Measurements from ENCODE around the gene PIGL.
A peak's percentile ranks its signal among the peaks of the same experiment; 100 is the strongest.
"Not testable (repeated sequence)": the region's sequence is repeated elsewhere in the genome, so short reads cannot be mapped to it uniquely, and the experiment has no call there.

The PIGL gene

DNA sequence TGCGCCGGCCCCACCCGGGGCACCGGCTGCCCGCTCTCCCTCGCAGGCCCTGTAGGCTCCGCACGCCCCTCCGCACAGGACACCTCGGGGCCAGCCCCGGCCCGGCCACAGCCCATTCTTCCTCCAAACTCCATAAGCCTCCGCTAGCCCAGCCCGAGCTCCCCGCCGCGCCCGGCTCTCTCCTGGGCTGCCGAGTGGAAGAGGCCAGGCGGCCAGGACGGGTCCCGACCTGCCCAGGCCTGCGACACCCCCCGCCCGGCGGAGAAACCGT, 2.1 kb upstream of the PIGL start:
- peak overlapping the region; percentile 82 to 94 (median 87) for H3K4me2 ChIP-seq
- peaks cover 0 to 10% (median 0%) of the 10 kb centered on the region in 11 experiments; a peak in 1 of 22 replicates for H3K9me3 ChIP-seq (replicated peaks in 1 of 11)
- peak overlapping the region; percentile 86 to 100 (median 92) for H3K4me3 ChIP-seq
- H3K9ac ChIP-seq, result peak overlapping the region; percentile 94 to 99 (median 98)
- H3K27ac ChIP-seq, result peak overlapping the region; percentile 90 to 99 (median 97)
- H3K36me3 ChIP-seq, result peaks cover 0 to 19% (median 12%) of the 10 kb centered on the region in 11 experiments; a peak in 12 of 22 replicates
- TF ChIP-seq Cebpa-rat (IDR thresholded peaks at IDR 0.05), result no peak
- H3K4me1 ChIP-seq, result peaks cover 34 to 46% (median 42%) of the 10 kb centered on the region in 10 experiments
- H4K20me1 ChIP-seq, result peaks cover 39 to 52% (median 48%) of the 10 kb centered on the region in 11 experiments; a peak in 21 of 22 replicates
- H3K27me3 ChIP-seq, result no peaks in the 10 kb centered on the region

- H3K9ac ChIP-seq, result peak within 1 kb of the TSS; percentile 94 to 99 (median 98)
- peak within 1 kb of the TSS; percentile 90 to 99 (median 97) for H3K27ac ChIP-seq
- H4K20me1 ChIP-seq, result peaks cover 36 to 47% (median 44%) of the 10 kb centered on the region in 11 experiments; a peak in 21 of 22 replicates
- H3K27me3 ChIP-seq, result no peaks in the 10 kb centered on the region
- H3K4me1 ChIP-seq, result peaks cover 34 to 46% (median 42%) of the 10 kb centered on the region in 10 experiments
- no peak for TF ChIP-seq Cebpa-rat (IDR thresholded peaks at IDR 0.05)
- H3K4me2 ChIP-seq, result peak within 1 kb of the TSS; percentile 82 to 94 (median 90)
- H3K9me3 ChIP-seq (replicated peaks in 1 of 11), result peaks cover 0 to 10% (median 0%) of the 10 kb centered on the region in 11 experiments; a peak in 1 of 22 replicates
- H3K36me3 ChIP-seq, result peaks cover 0 to 24% (median 11%) of the 10 kb centered on the region in 11 experiments; a peak in 13 of 22 replicates
- peak within 1 kb of the TSS; percentile 86 to 100 (median 92) for H3K4me3 ChIP-seq
Observed at GRCh38 chr17:16215273-16215964, 1.6 kb upstream of the PIGL start, which contains the start of gene NCOR1. Gene NCOR1, minus strand, starts transcription at chr17:16215534. Its CDS starts 20,965 bp downstream, at chr17:16194569.

- peaks cover 34 to 46% (median 42%) of the 10 kb centered on the region in 10 experiments for H3K4me1 ChIP-seq
- H3K4me3 ChIP-seq, result peak overlapping the region; percentile 86 to 100 (median 92)
- H4K20me1 ChIP-seq, result peaks cover 35 to 42% (median 41%) of the 10 kb centered on the region in 11 experiments; a peak in 21 of 22 replicates
- peak overlapping the region; percentile 90 to 99 (median 97) for H3K27ac ChIP-seq
- H3K36me3 ChIP-seq, result peaks cover 0 to 28% (median 15%) of the 10 kb centered on the region in 11 experiments; a peak in 12 of 22 replicates
- no peaks in the 10 kb centered on the region for H3K27me3 ChIP-seq
- no peak for TF ChIP-seq Cebpa-rat (IDR thresholded peaks at IDR 0.05)
- peaks cover 0 to 5% (median 0%) of the 10 kb centered on the region in 11 experiments; a peak in 1 of 22 replicates for H3K9me3 ChIP-seq (replicated peaks in 1 of 11)
- H3K9ac ChIP-seq, result peak overlapping the region; percentile 94 to 99 (median 98)
- peak overlapping the region; percentile 80 to 94 (median 90) for H3K4me2 ChIP-seq
Observed at GRCh38 chr17:16215965-16216316, 1.1 kb upstream of the PIGL start.

GRCh38 chr17:16216341-16217001, 539 bp upstream of the PIGL start:
- Histone ChIP-seq H3K27ac (peak overlapping the region; percentile 90 to 99 (median 97)), H4K20me1 (peaks cover 30 to 37% (median 36%) of the 10 kb centered on the region in 11 experiments; a peak in 21 of 22 replicates), H3K4me3 (peak overlapping the region; percentile 86 to 100 (median 92)), H3K4me2 (peak overlapping the region; percentile 80 to 94 (median 90)), H3K36me3 (peaks cover 0 to 27% (median 15%) of the 10 kb centered on the region in 11 experiments; a peak in 11 of 22 replicates), H3K9ac (peak overlapping the region; percentile 94 to 99 (median 98)), H3K4me1 (peaks cover 34 to 46% (median 43%) of the 10 kb centered on the region in 10 experiments)
- not testable (repeated sequence) for H3K9me3 ChIP-seq (replicated peaks in 1 of 11); H3K27me3 ChIP-seq

GRCh38 chr17:16222406-16222805, 5.4 kb downstream of the PIGL start:
- peaks cover 0 to 19% (median 0%) of the 10 kb centered on the region in 11 experiments; a peak in 5 of 22 replicates for H4K20me1 ChIP-seq
- H3K9ac ChIP-seq, result no peak overlapping the region
- H3K4me2 ChIP-seq, result peak overlapping the region in 2 of 11 experiments; percentile 15 to 28; a peak in 2 of 22 replicates

DNA sequence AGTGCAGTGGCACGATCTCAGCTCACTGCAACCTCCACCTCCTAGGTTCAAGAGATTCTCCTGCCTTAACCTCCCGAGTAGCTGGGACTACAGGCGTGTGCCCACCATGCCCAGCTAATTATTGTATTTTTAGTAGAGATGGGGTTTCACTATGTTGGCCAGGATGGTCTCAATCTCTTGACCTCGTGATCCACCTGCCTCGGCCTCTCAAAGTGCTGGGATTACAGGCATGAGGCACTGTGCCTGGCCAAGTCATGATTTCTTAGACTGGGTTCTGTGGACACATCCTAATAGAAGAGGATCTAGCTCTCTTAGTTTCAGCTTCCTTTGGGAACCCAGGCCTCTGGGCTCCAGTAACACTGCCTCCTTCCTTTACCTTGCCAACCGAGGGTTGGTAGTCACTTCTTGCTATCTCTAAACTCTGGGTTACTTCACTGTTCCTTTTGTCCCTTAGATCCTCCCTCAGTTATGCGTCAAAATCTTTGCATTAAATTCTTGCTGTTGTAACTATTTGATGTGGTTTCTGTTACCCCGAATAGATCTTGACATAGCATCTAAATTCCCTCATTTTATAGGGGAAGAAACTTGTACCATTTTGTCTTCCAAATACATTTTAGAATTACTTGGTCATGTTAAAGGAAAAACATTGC, 13.0 kb downstream of the PIGL start:
- H4K20me1 ChIP-seq, result peaks cover 0 to 14% (median 0%) of the 10 kb centered on the region in 11 experiments; a peak in 3 of 22 replicates
- H3K9ac ChIP-seq; H3K9me3 ChIP-seq (replicated peaks in 1 of 11); H3K27me3 ChIP-seq; H3K4me3 ChIP-seq: not testable (repeated sequence)
- H3K4me2 ChIP-seq, result peak overlapping the region; percentile 22 to 70 (median 50); a peak in 20 of 22 replicates
- H3K27ac ChIP-seq, result peak overlapping the region in 2 of 11 experiments; percentile 3 to 7; a peak in 4 of 22 replicates
- peaks cover 0 to 60% (median 26%) of the 10 kb centered on the region in 11 experiments; a peak in 17 of 22 replicates for H3K36me3 ChIP-seq
- peaks cover 13 to 21% (median 16%) of the 10 kb centered on the region in 10 experiments for H3K4me1 ChIP-seq

More at GRCh38 chr17:16222406-16222805, 5.4 kb downstream of the PIGL start:
- Histone ChIP-seq H3K27me3 (no peaks in the 10 kb centered on the region), H3K27ac (no peak overlapping the region), H3K4me1 (peaks cover 12 to 24% (median 19%) of the 10 kb centered on the region in 10 experiments), H3K9me3 (replicated peaks in 1 of 11) (no peaks in the 10 kb centered on the region), H3K36me3 (peaks cover 4 to 79% (median 34%) of the 10 kb centered on the region in 11 experiments; a peak in 16 of 22 replicates), H3K4me3 (no peak overlapping the region)
- TF ChIP-seq Cebpa-rat (IDR thresholded peaks at IDR 0.05), result no peak

GRCh38 chr17:16232391-16232790, 15.4 kb downstream of the PIGL start:
- Histone ChIP-seq H3K9ac (no peak overlapping the region), H3K27me3 (no peaks in the 10 kb centered on the region), H4K20me1 (no peaks in the 10 kb centered on the region; a peak in 1 of 22 replicates), H3K4me3 (no peak overlapping the region), H3K36me3 (peaks cover 0 to 59% (median 34%) of the 10 kb centered on the region in 11 experiments; a peak in 16 of 22 replicates), H3K4me2 (no peak overlapping the region), H3K9me3 (replicated peaks in 1 of 11) (peaks cover 0 to 7% (median 0%) of the 10 kb centered on the region in 11 experiments; a peak in 1 of 22 replicates), H3K4me1 (peaks cover 13 to 21% (median 16%) of the 10 kb centered on the region in 10 experiments), H3K27ac (no peak overlapping the region)
- no peak for TF ChIP-seq Cebpa-rat (IDR thresholded peaks at IDR 0.05)

GRCh38 chr17:16239931-16240330, 22.9 kb downstream of the PIGL start:
- Histone ChIP-seq H3K9ac (no peak overlapping the region), H3K27ac (no peak overlapping the region), H3K36me3 (peaks cover 0 to 48% (median 25%) of the 10 kb centered on the region in 11 experiments; a peak in 16 of 22 replicates), H3K27me3 (no peaks in the 10 kb centered on the region), H3K9me3 (replicated peaks in 1 of 11) (no peaks in the 10 kb centered on the region), H4K20me1 (peaks cover 0 to 3% (median 0%) of the 10 kb centered on the region in 11 experiments; a peak in 1 of 22 replicates), H3K4me2 (no peak overlapping the region), H3K4me3 (no peak overlapping the region), H3K4me1 (peaks cover 0 to 13% (median 1%) of the 10 kb centered on the region in 10 experiments; a peak in 7 of 20 replicates)
- TF ChIP-seq Cebpa-rat (IDR thresholded peaks at IDR 0.05), result no peak
